ENCODE measurements around the gene ZNF500.

DNA sequence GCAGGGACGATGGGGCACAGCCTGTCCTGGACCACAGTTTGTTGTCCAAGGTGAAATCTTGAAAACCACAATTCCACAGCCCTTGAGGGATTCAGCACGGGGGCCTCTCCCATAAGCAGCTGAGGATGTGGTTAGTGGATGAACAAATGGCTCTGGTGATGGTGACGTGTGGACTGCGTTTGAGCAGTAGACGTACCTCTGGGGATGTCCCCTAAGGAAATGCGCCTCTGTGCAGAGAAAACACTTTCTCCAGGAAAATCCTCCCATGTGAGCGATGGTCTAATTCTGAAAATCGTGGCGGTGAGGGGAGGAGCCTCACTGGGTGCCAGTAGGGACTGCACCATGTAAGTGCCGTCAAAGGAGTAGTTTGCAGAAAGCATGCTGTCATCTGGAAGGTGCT lies 23.9 kb upstream of the ZNF500 start:
- TF ChIP-seq, protein P1, sequence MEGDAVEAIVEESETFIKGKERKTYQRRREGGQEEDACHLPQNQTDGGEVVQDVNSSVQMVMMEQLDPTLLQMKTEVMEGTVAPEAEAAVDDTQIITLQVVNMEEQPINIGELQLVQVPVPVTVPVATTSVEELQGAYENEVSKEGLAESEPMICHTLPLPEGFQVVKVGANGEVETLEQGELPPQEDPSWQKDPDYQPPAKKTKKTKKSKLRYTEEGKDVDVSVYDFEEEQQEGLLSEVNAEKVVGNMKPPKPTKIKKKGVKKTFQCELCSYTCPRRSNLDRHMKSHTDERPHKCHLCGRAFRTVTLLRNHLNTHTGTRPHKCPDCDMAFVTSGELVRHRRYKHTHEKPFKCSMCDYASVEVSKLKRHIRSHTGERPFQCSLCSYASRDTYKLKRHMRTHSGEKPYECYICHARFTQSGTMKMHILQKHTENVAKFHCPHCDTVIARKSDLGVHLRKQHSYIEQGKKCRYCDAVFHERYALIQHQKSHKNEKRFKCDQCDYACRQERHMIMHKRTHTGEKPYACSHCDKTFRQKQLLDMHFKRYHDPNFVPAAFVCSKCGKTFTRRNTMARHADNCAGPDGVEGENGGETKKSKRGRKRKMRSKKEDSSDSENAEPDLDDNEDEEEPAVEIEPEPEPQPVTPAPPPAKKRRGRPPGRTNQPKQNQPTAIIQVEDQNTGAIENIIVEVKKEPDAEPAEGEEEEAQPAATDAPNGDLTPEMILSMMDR (conservative IDR thresholded peaks at IDR 0.05; ENCODE audit: low read depth, low read length), result no peak
- TF ChIP-seq EZH2 (IDR thresholded peaks at IDR 0.05; ENCODE audit: low read length, unreplicated experiment), result no peak
- no peak for TF ChIP-seq EZH2phosphoT487 (IDR thresholded peaks at IDR 0.05; ENCODE audit: borderline replicate concordance, low read length)
